Measurements from ENCODE around the gene GPBAR1. TPM values are rescaled to one million over a fixed set of nuclear protein-coding genes. Genes with fewer than 3 reads are reported as not detected.

The GPBAR1 gene
- polyA plus RNA-seq, 3 donors: 26.0 to 181 (median 143) TPM

GRCh38 chr2:218224186-218224585 is 36.6 kb upstream of the GPBAR1 start:
- H4K20me1 ChIP-seq (ENCODE audit: insufficient read depth, low read length): peaks cover 100% of the 10 kb centered on the region
- DNase-seq: peak in 2 of 3 donors; percentile 26 to 71
- no peak overlapping the region for H3K4me3 ChIP-seq (replicated peaks in 1 of 3; ENCODE audit: low read depth in 2 of 3, low read length in 3 of 3)
- no peaks in the 10 kb centered on the region for H3K27me3 Mint-ChIP-seq (ENCODE audit: low read depth in 3 of 3)
- H3K4me3 Mint-ChIP-seq: no peak overlapping the region
- H3K4me2 ChIP-seq (replicated peaks; ENCODE audit: extremely low read depth, low read length, poor library complexity, severe bottlenecking): no peak overlapping the region
- intact Hi-C loops (cut with micrococcal nuclease): loop anchor here in 1 of 2 donors (5.0 kb wide), 1 partner anchor 38 kb away; the partner anchor contains the start of gene GPBAR1
- peaks cover 84 to 98% of the 10 kb centered on the region in 2 donors for H3K4me1 ChIP-seq (ENCODE audit: control insufficient read depth in 1 of 2, insufficient read depth in 2 of 2, low read length in 2 of 2)
- H3K36me3 Mint-ChIP-seq: peaks cover 76 to 82% of the 10 kb centered on the region in 2 donors
- no peak overlapping the region for H3K9ac ChIP-seq (ENCODE audit: insufficient read depth, low read length, poor library complexity, severe bottlenecking)
- H3K9me3 Mint-ChIP-seq: no peaks in the 10 kb centered on the region
- peaks cover 88% of the 10 kb centered on the region for H3K79me2 ChIP-seq (ENCODE audit: insufficient read depth, low read length)
- H3K27ac Mint-ChIP-seq: peak overlapping the region in 5 of 7 donors; percentile 7 to 72 (median 22)
- H3K27me3 ChIP-seq (ENCODE audit: control insufficient read depth in 2 of 2, insufficient read depth in 2 of 2, low read length in 2 of 2): no peaks in the 10 kb centered on the region
- H2AFZ ChIP-seq (ENCODE audit: insufficient read depth, low read depth, low read length, poor library complexity, severe bottlenecking): no peak overlapping the region
- no peak for TF ChIP-seq CTCF (IDR thresholded peaks at IDR 0.05)
- peak overlapping the region in 1 of 2 donors; percentile 73 for H3K27ac ChIP-seq (ENCODE audit: low read depth in 1 of 2, low read length in 2 of 2)
- H3K9me3 ChIP-seq (replicated peaks in 1 of 2; ENCODE audit: control insufficient read depth in 1 of 2, insufficient read depth in 1 of 2, low read length in 2 of 2): no peaks in the 10 kb centered on the region
- H3K36me3 ChIP-seq (replicated peaks in 1 of 2; ENCODE audit: control insufficient read depth in 1 of 2, insufficient read depth in 2 of 2, low read length in 2 of 2): peaks cover 57 to 88% of the 10 kb centered on the region in 2 donors
- H3K4me1 Mint-ChIP-seq: peaks cover 93% of the 10 kb centered on the region
- no CpG with 5 or more reads among the region's 1 CpG for WGBS (ENCODE audit: insufficient coverage)

- Histone ChIP-seq H3K9me3 (replicated peaks in 1 of 2; ENCODE audit: control insufficient read depth in 1 of 2, insufficient read depth in 1 of 2, low read length in 2 of 2) (no peaks in the 10 kb centered on the region), H3K27ac (ENCODE audit: low read depth in 1 of 2, low read length in 2 of 2) (peak overlapping the region in 1 of 2 donors; percentile 68), H3K9ac (ENCODE audit: insufficient read depth, low read length, poor library complexity, severe bottlenecking) (no peak overlapping the region), H3K27me3 (ENCODE audit: control insufficient read depth in 2 of 2, insufficient read depth in 2 of 2, low read length in 2 of 2) (no peaks in the 10 kb centered on the region), H3K79me2 (ENCODE audit: insufficient read depth, low read length) (peaks cover 87% of the 10 kb centered on the region), H3K4me3 (replicated peaks in 1 of 3; ENCODE audit: low read depth in 2 of 3, low read length in 3 of 3) (no peak overlapping the region), H2AFZ (ENCODE audit: insufficient read depth, low read depth, low read length, poor library complexity, severe bottlenecking) (no peak overlapping the region), H3K4me2 (replicated peaks; ENCODE audit: extremely low read depth, low read length, poor library complexity, severe bottlenecking) (no peak overlapping the region), H4K20me1 (ENCODE audit: insufficient read depth, low read length) (peaks cover 100% of the 10 kb centered on the region), H3K4me1 (ENCODE audit: control insufficient read depth in 1 of 2, insufficient read depth in 2 of 2, low read length in 2 of 2) (peaks cover 75 to 91% of the 10 kb centered on the region in 2 donors), H3K36me3 (replicated peaks in 1 of 2; ENCODE audit: control insufficient read depth in 1 of 2, insufficient read depth in 2 of 2, low read length in 2 of 2) (peaks cover 66 to 94% of the 10 kb centered on the region in 2 donors)
- Mint-ChIP-seq H3K4me3 (no peak overlapping the region), H3K4me1 (peaks cover 84% of the 10 kb centered on the region), H3K27me3 (ENCODE audit: low read depth in 3 of 3) (no peaks in the 10 kb centered on the region), H3K36me3 (peaks cover 70 to 79% of the 10 kb centered on the region in 2 donors), H3K9me3 (no peaks in the 10 kb centered on the region), H3K27ac (peak overlapping the region in 6 of 7 donors; percentile 27 to 88 (median 71))
- 100% methylated on average over 1 of the region's 3 CpGs for WGBS (ENCODE audit: insufficient coverage)
- no peak for TF ChIP-seq CTCF (IDR thresholded peaks at IDR 0.05)
- intact Hi-C loops (cut with micrococcal nuclease): no loop called here
- DNase-seq: no peak
Measured at GRCh38 chr2:218226903-218227302, 33.9 kb upstream of the GPBAR1 start.
